HepG2 (cell line): ENCODE measurements around the gene EPHA2. TPM values are rescaled to one million over a fixed set of nuclear protein-coding genes. Genes with fewer than 3 reads are reported as not detected.

ENCODE experiments used
- ATAC-seq: fragments of 200-7000 bp; cut with Tn5 transposase; 3 replicates; pipeline ENCODE4 v1.9.1; 2020; ENCODE audit warnings: mild to moderate bottlenecking, moderate library complexity
- BruUV-seq: library from RNA; stranded (reverse); fragments of 400-500 nt; replicated peaks from 2 replicates; lab custom pipeline; 2021; lab: Mats Ljungman, UMichigan
- CTCF ChIA-PET: fragments of 300-600 bp; formaldehyde crosslinking; extraction: SDS; loops from one replicate; lab custom pipeline; 2021; ENCODE audit warnings: low total read pairs, inconsistent platforms, low intra/inter-chr PET ratio; lab: Yijun Ruan, JAX
- POLR2A ChIA-PET: fragments of 350-600 bp; sonication (Branson Sonifier 250); formaldehyde crosslinking; loops from one replicate; lab custom pipeline; 2020; ENCODE audit warnings: antibody characterized with exemption, inconsistent platforms; lab: Yijun Ruan, JAX
- DNase-seq: peaks from one replicate; pipeline ENCODE4 v3.0.0-alpha.2; 2015; ENCODE audit warnings: low spot score
- FAIRE-seq: peaks from 3 replicates; lab custom pipeline; 2011; peaks lifted over from hg19 to GRCh38; lab: Jason Lieb, UNC
- H2AFZ ChIP-seq: one replicate; pipeline ENCODE4 v1.6.1; 2011; ENCODE audit warnings: low read length, inconsistent platforms
- H3K27ac ChIP-seq: fragments of 300-600 bp; 3 replicates; pipeline ENCODE4 v1.8.0; 2011; ENCODE audit warnings: mixed run types, mild to moderate bottlenecking, mixed read lengths, low read length, inconsistent platforms; ENCODE audit not compliant: insufficient read depth; ENCODE audit errors: extremely low read length
- H3K27me3 ChIP-seq, 2 experiments: fragments of 200-600 bp in 1 of 2; 2 replicates in 1 of 2; 3 replicates in 1 of 2; pipeline versions ENCODE4 v1.6.0 to v1.8.0; 2011; ENCODE audit warnings: low read length in 2 of 2, mild to moderate bottlenecking in 2 of 2, moderate library complexity in 2 of 2, inconsistent platforms in 1 of 2; ENCODE audit not compliant: insufficient read depth in 2 of 2, control insufficient read depth in 1 of 2
- H3K36me3 ChIP-seq, 2 experiments: fragments of 200-600 bp in 1 of 2; replicated peaks in 1 of 2; 2 replicates in 1 of 2; 3 replicates in 1 of 2; pipeline versions ENCODE4 v1.5.1 to v1.8.0; 2011; ENCODE audit warnings: low read length in 2 of 2, inconsistent platforms in 1 of 2; ENCODE audit not compliant: insufficient read depth in 2 of 2, control insufficient read depth in 1 of 2
- H3K4me1 ChIP-seq: 2 replicates; pipeline ENCODE4 v1.5.1; 2012; ENCODE audit warnings: low read length, inconsistent platforms; ENCODE audit not compliant: insufficient read depth
- H3K4me2 ChIP-seq: 2 replicates; pipeline ENCODE4 v1.6.0; 2011; ENCODE audit warnings: low read depth, low read length, inconsistent platforms
- H3K4me3 ChIP-seq, 3 experiments: fragments of 200-600 bp in 1 of 3; sonication (generic), shearing (Covaris generic) in 1 of 3; replicated peaks in 1 of 3; 2 replicates each; pipeline ENCODE4 v1.5.1; 2011 to 2016; ENCODE audit warnings: low read length in 3 of 3, inconsistent platforms in 2 of 3, low read depth in 2 of 3, mild to moderate bottlenecking in 2 of 3, control low read depth in 1 of 3, mixed read lengths in 1 of 3; ENCODE audit not compliant: insufficient read depth in 1 of 3
- H3K79me2 ChIP-seq: one replicate; pipeline ENCODE4 v1.6.1; 2011; ENCODE audit warnings: low read length, inconsistent platforms; ENCODE audit not compliant: insufficient read depth
- H3K9ac ChIP-seq: 2 replicates; pipeline ENCODE4 v1.6.0; 2011; ENCODE audit warnings: mild to moderate bottlenecking, low read depth, low read length, inconsistent platforms; ENCODE audit not compliant: insufficient read depth
- H3K9me3 ChIP-seq: 2 replicates; pipeline ENCODE4 v1.5.1; 2012; ENCODE audit warnings: mild to moderate bottlenecking, low read length
- H4K20me1 ChIP-seq: 2 replicates; pipeline ENCODE4 v1.6.0; 2011; ENCODE audit warnings: inconsistent platforms, mild to moderate bottlenecking, low read length, moderate library complexity; ENCODE audit not compliant: insufficient read depth
- CBX1 ChIP-seq: IDR thresholded peaks from one replicate; pipeline ENCODE4 v1.6.1; 2016; ENCODE audit warnings: antibody characterized with exemption, low read depth
- HNRNPL ChIP-seq: fragments of 200-400 bp; formaldehyde crosslinking; IDR thresholded peaks from 2 replicates; pipeline ENCODE4 v1.6.1; 2017; ENCODE audit warnings: mild to moderate bottlenecking, low read depth, low read length
- MAX ChIP-seq: IDR thresholded peaks from 2 replicates; pipeline ENCODE4 v1.6.1; 2012; ENCODE audit warnings: inconsistent platforms
- MED13 ChIP-seq: sonication (generic); formaldehyde crosslinking; IDR thresholded peaks from 2 replicates; pipeline ENCODE4 v1.5.0; 2020; ENCODE audit warnings: missing genetic modification reagents
- MLLT10 ChIP-seq: sonication (generic); formaldehyde crosslinking; IDR thresholded peaks from 2 replicates; pipeline ENCODE4 v1.4.0; 2020; ENCODE audit warnings: missing genetic modification reagents
- NCOA1 ChIP-seq: sonication (generic); formaldehyde crosslinking; IDR thresholded peaks from 2 replicates; pipeline ENCODE4 v1.9.0; 2021; ENCODE audit warnings: missing genetic modification reagents
- NFKBIZ ChIP-seq: IDR thresholded peaks from 2 replicates; pipeline ENCODE4 v1.6.1; 2018; ENCODE audit warnings: missing genetic modification reagents, missing compliant biosample characterization
- TSC22D2 ChIP-seq: sonication (generic); formaldehyde crosslinking; IDR thresholded peaks from 2 replicates; pipeline ENCODE4 v1.5.1; 2020; ENCODE audit warnings: missing genetic modification reagents, mild to moderate bottlenecking, borderline replicate concordance
- ZMYM3 ChIP-seq: sonication (generic); formaldehyde crosslinking; IDR thresholded peaks from 2 replicates; pipeline ENCODE4 v1.5.1; 2020; ENCODE audit warnings: mild to moderate bottlenecking, missing genetic modification reagents
- ZNF12 ChIP-seq: sonication (generic); formaldehyde crosslinking; IDR thresholded peaks from 2 replicates; pipeline ENCODE4 v1.5.0; 2020; ENCODE audit warnings: missing genetic modification reagents
- ZNF530 ChIP-seq: sonication (generic); formaldehyde crosslinking; IDR thresholded peaks from 2 replicates; pipeline ENCODE4 v1.5.0; 2020; ENCODE audit warnings: low read depth, mild to moderate bottlenecking, missing genetic modification reagents
- ZNF564 ChIP-seq: sonication (generic); formaldehyde crosslinking; IDR thresholded peaks from 2 replicates; pipeline ENCODE4 v1.8.1; 2023; ENCODE audit warnings: mild to moderate bottlenecking, missing genetic modification reagents
- ZNF644 ChIP-seq: IDR thresholded peaks from 2 replicates; pipeline ENCODE4 v1.6.1; 2016; ENCODE audit warnings: low read depth
- ZNF678 ChIP-seq: sonication (generic); formaldehyde crosslinking; IDR thresholded peaks from 2 replicates; pipeline ENCODE4 v1.4.0; 2020; ENCODE audit warnings: mild to moderate bottlenecking, missing genetic modification reagents
- ZNF768 ChIP-seq: sonication (generic); formaldehyde crosslinking; IDR thresholded peaks from 2 replicates; pipeline ENCODE4 v1.4.0; 2020; ENCODE audit warnings: missing genetic modification reagents
- ZNF775 ChIP-seq: sonication (generic); formaldehyde crosslinking; IDR thresholded peaks from 2 replicates; pipeline ENCODE4 v1.4.0; 2020; ENCODE audit warnings: missing genetic modification reagents, mild to moderate bottlenecking, moderate library complexity, borderline replicate concordance
- ZNF839 ChIP-seq: sonication (generic); formaldehyde crosslinking; IDR thresholded peaks from 2 replicates; pipeline ENCODE4 v1.4.0; 2020; ENCODE audit warnings: missing genetic modification reagents, mild to moderate bottlenecking, borderline replicate concordance
- WGBS: methylation state at CpG from one replicate; pipeline ENCODE4 v1.1.6; 2017; ENCODE audit warnings: low lambda C conversion rate; 5-methylcytosine and 5-hydroxymethylcytosine counted together
- in situ Hi-C: cut with HindIII; loops from 2 replicates; pipeline ENCODE4 v1.10.0; 2017; ENCODE audit warnings: low pct_unique_long_range_greater_than_20kb; ENCODE audit not compliant: extremely low pct_ligation_motif_present
- intact Hi-C: fragments of 100-400 bp; cut with micrococcal nuclease; formaldehyde crosslinking; loops from one replicate; pipeline ENCODE4 v1.10.0; 2022; ENCODE audit not compliant: unreplicated experiment
- polyA plus RNA-seq, 8 experiments: library from polyadenylated mRNA; depleted of rRNA in 3 of 8; stranded (reverse) in 7 of 8; unstranded in 1 of 8; fragments of >200 nt; fragmentation: Illumina TruSeq in 4 of 8; extraction: Trizol in 4 of 8; gene quantifications; 2 replicates each; pipeline versions ENCODE4 v1.2.1 to v1.2.3, GENCODE V29; 2011 to 2016; ENCODE audit warnings: low read depth in 4 of 8, missing spikeins in 1 of 8, mixed read lengths in 1 of 8; ENCODE audit not compliant: insufficient read depth in 1 of 8
- total RNA-seq, 5 experiments: library from RNA; depleted of rRNA; stranded (reverse); fragments of >200 nt; fragmentation: Illumina TruSeq; extraction: Trizol; gene quantifications; 2 replicates each; pipeline ENCODE4 v1.2.3, GENCODE V29; 2016; ENCODE audit warnings: low read depth in 1 of 5

EPHA2 gene
- total and polyA plus RNA-seq, 2 of the 13 experiments (the other 11 are each of a cell fraction or from before 2014, with no cell fraction given), result 33.6 to 53.6 TPM

- TF ChIP-seq MLLT10 (CRISPR knock-in tag), result no peak
- 0 out of 2 replicates have a peak, but pooled peaks have one; percentile 60 for TF ChIP-seq HNRNPL
- TF ChIP-seq CBX1, result no peak
- TF ChIP-seq NFKBIZ (CRISPR knock-in tag), result no peak
- no peak for TF ChIP-seq NCOA1 (CRISPR knock-in tag)
- no peak for TF ChIP-seq ZNF839
- peak; percentile 45; the same call in 1 of the 2 replicates for TF ChIP-seq MAX
- TF ChIP-seq MED13 (CRISPR knock-in tag), result no peak
- TF ChIP-seq ZNF564 (CRISPR knock-in tag), result no peak
- TF ChIP-seq ZNF530 (CRISPR knock-in tag), result no peak
- no peak for TF ChIP-seq ZNF644 (CRISPR knock-in tag)
- no peak for TF ChIP-seq ZNF678 (CRISPR knock-in tag)
- no peak for TF ChIP-seq ZNF775 (CRISPR knock-in tag)
Observed at GRCh38 chr1:16187748-16188401, 32.0 kb upstream of the EPHA2 start (continued).

DNA sequence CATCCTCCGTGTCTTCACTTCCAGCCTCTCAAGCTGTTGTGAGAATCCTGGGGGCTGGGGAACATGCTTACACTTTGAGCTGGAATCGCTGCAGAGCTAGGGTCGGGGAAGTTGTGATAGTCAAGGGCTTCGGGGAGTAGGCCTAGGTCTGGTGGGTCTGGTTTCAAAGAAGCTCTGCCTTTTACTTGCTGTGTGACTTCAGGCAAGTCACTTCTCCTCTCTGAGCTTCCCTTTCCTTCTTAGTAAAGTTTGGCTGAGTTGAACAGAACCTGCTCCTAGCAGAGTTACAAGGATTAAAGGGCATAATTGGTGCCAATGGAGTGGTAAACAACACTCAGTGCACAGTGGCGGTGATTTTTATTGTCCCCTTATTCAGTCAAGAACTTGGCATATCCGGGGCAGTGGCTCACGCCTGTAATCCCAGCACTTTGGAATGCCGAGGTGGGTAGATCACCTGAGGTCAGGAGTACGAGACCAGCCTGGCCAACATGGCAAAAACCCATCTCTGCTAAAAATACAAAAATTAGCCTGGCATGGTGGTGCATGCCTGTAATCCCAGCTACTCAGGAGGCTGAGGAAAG lies 30.9 kb upstream of the EPHA2 start:
- intact Hi-C loops (loop anchor here (1.0 kb wide), 1 partner anchor 107 kb away; no protein-coding TSS in a partner anchor), in situ Hi-C loops (no loop called here)
- peaks cover 2 to 4% of the 10 kb centered on the region in 2 experiments; a peak in 2 of 5 replicates for H3K27me3 ChIP-seq
- no peaks in the 10 kb centered on the region for H3K9me3 ChIP-seq
- ChIA-PET CTCF (interaction anchor here (1.3 to 6.0 kb wide), 3 partner anchors 106 to 111 kb away, joined by 4 to 98 read pairs (median 5); no protein-coding TSS in a partner anchor), POLR2A (interaction anchor here (0.9 to 1.8 kb wide), 3 partner anchors 41 to 104 kb away, joined by 3 to 7 read pairs (median 3); no protein-coding TSS in a partner anchor)
- FAIRE-seq (no peak), ATAC-seq (no peak), DNase-seq (no peak)
- H3K36me3 ChIP-seq, result no peaks in the 10 kb centered on the region
- WGBS, result 42% methylated on average over 8 of the region's 9 CpGs
- no peaks in the 10 kb centered on the region for H3K79me2 ChIP-seq
- BruUV-seq, result no TSS peak
- no peak overlapping the region for H3K9ac ChIP-seq
- no peak overlapping the region for H2AFZ ChIP-seq
- no peak overlapping the region for H3K4me3 ChIP-seq
- no peak overlapping the region for H3K4me2 ChIP-seq
- H3K4me1 ChIP-seq, result peaks cover 75% of the 10 kb centered on the region
- no peaks in the 10 kb centered on the region for H4K20me1 ChIP-seq
- TF ChIP-seq ZNF12 (CRISPR knock-in tag), result no peak
- peak; percentile 39; the same call in 1 of the 2 replicates for TF ChIP-seq ZMYM3 (CRISPR knock-in tag)
- TF ChIP-seq ZNF768 (CRISPR knock-in tag), result peak; percentile 89
- no peak for TF ChIP-seq TSC22D2
- no peak overlapping the region for H3K27ac ChIP-seq
